ENCODE measurements around the gene SLC5A3.

SLC5A3 gene

GRCh38 chr21:34072145-34073031 is 990 bp upstream of the SLC5A3 start:
- DNase-seq: peak; percentile 24

GRCh38 chr21:34073749-34074282 is 438 bp downstream of the SLC5A3 start:
- no peak for DNase-seq

GRCh38 chr21:34074283-34075090 is 1.1 kb downstream of the SLC5A3 start:
- DNase-seq: no peak

- DNase-seq: no peak
Measured at GRCh38 chr21:34075091-34075425, 1.7 kb downstream of the SLC5A3 start.

- DNase-seq: no peak
Measured at GRCh38 chr21:34075760-34076660, 2.6 kb downstream of the SLC5A3 start.

- no peak for DNase-seq
Measured at GRCh38 chr21:34076835-34077234, 3.5 kb downstream of the SLC5A3 start.

- no peak for DNase-seq
Measured at GRCh38 chr21:34077888-34078287, 4.5 kb downstream of the SLC5A3 start.

- no peak for DNase-seq
Measured at GRCh38 chr21:34078915-34079314, 5.5 kb downstream of the SLC5A3 start.

- no peak for DNase-seq
Measured at GRCh38 chr21:34080710-34081109, 7.3 kb downstream of the SLC5A3 start.

- DNase-seq: no peak
Measured at GRCh38 chr21:34082769-34083168, 9.4 kb downstream of the SLC5A3 start.

GRCh38 chr21:34083357-34083756 is 10.0 kb downstream of the SLC5A3 start:
- no peak for DNase-seq

GRCh38 chr21:34085129-34085528 is 11.8 kb downstream of the SLC5A3 start:
- DNase-seq: no peak

- DNase-seq: no peak
Measured at GRCh38 chr21:34086887-34087306, 13.5 kb downstream of the SLC5A3 start.

- no peak for DNase-seq
Measured at GRCh38 chr21:34088752-34089151, 15.4 kb downstream of the SLC5A3 start.

GRCh38 chr21:34091032-34091431 is 17.7 kb downstream of the SLC5A3 start:
- no peak for DNase-seq

GRCh38 chr21:34091607-34092006 is 18.2 kb downstream of the SLC5A3 start:
- DNase-seq: no peak

- no peak for DNase-seq
Measured at GRCh38 chr21:34092262-34092921, 19.0 kb downstream of the SLC5A3 start.

GRCh38 chr21:34093083-34093482 is 19.7 kb downstream of the SLC5A3 start:
- DNase-seq: no peak

- DNase-seq: no peak
Measured at GRCh38 chr21:34094949-34095348, 21.6 kb downstream of the SLC5A3 start.

- no peak for DNase-seq
Measured at GRCh38 chr21:34097442-34097841, 24.1 kb downstream of the SLC5A3 start.

- DNase-seq: no peak
Measured at GRCh38 chr21:34100337-34100736, 27.0 kb downstream of the SLC5A3 start.

- DNase-seq: no peak
Measured at GRCh38 chr21:34100790-34101189, 27.4 kb downstream of the SLC5A3 start.
